ENCODE data around the gene MRPS27. TPM values are rescaled to one million over a fixed set of nuclear protein-coding genes. Genes with fewer than 3 reads are reported as not detected.

The MRPS27 gene
- total and polyA plus RNA-seq, 2 of the 13 experiments (the other 11 are each of a cell fraction or from before 2014, with no cell fraction given), result 71.8 to 115 TPM

DNA sequence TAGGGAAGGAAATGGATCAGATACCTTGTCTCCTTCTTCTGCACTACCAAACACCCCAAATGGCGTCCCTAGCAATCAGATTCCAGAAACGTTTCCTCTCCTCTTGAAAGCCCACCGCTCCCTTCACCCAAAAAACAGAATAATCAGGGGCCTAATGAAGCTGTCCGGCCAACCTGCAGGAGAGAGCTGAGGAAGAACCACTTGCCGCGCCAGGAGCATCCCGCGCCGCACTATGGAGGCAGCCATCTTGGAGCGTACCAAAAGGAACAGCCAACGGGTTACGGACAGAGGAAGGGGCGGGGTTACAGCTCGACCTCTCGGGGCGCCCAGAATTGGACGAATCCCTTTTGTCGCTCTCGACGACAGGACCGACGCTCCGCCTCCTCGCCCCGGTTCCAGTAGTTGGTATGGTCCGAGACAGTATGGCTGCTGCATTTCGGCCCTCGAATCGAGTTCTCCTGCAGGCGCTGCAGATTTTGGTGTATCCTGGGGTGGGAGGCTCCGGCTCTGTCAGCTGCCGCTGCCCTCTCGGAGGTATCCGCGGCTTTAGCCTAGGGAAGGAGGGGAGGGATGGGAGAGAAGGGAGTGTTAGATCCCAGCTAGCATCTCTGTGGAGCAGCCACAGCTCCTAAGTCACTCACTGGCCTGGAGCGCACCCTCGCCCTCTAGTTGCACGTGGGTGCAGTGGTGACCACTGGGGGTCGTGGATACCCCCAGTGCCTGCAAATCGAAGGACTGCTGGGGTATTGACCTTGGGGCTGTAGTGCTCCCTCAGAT, at the start of gene MRPS27, which contains the start of gene PTCD2 (continued):
- TF ChIP-seq, protein P1, sequence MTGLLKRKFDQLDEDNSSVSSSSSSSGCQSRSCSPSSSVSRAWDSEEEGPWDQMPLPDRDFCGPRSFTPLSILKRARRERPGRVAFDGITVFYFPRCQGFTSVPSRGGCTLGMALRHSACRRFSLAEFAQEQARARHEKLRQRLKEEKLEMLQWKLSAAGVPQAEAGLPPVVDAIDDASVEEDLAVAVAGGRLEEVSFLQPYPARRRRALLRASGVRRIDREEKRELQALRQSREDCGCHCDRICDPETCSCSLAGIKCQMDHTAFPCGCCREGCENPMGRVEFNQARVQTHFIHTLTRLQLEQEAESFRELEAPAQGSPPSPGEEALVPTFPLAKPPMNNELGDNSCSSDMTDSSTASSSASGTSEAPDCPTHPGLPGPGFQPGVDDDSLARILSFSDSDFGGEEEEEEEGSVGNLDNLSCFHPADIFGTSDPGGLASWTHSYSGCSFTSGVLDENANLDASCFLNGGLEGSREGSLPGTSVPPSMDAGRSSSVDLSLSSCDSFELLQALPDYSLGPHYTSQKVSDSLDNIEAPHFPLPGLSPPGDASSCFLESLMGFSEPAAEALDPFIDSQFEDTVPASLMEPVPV (CRISPR knock-in tag; IDR thresholded peaks at IDR 0.05), result peak; percentile 28; the same call in 1 of the 2 replicates
- TF ChIP-seq MIER3 (CRISPR knock-in tag; IDR thresholded peaks at IDR 0.05; ENCODE audit: borderline replicate concordance) (no peak), ZNF562 (CRISPR knock-in tag; IDR thresholded peaks at IDR 0.05; ENCODE audit: borderline replicate concordance) (no peak), ZNF749 (CRISPR knock-in tag; IDR thresholded peaks at IDR 0.05; ENCODE audit: borderline replicate concordance) (no peak), PHF20 (CRISPR knock-in tag; IDR thresholded peaks at IDR 0.05) (peak; percentile 82), MZF1 (CRISPR knock-in tag; IDR thresholded peaks at IDR 0.05; ENCODE audit: borderline replicate concordance) (no peak), TEAD3 (CRISPR knock-in tag; optimal IDR thresholded peaks at IDR 0.05; ENCODE audit: borderline replicate concordance) (no peak), RAD51 (IDR thresholded peaks at IDR 0.05; ENCODE audit: borderline replicate concordance) (no peak), SMC3 (IDR thresholded peaks at IDR 0.05; ENCODE audit: low read length) (no peak), ZNF484 (CRISPR knock-in tag; IDR thresholded peaks at IDR 0.05; ENCODE audit: borderline replicate concordance, low read depth) (no peak), ZNF768 (CRISPR knock-in tag; IDR thresholded peaks at IDR 0.05) (no peak), NCOR1 (IDR thresholded peaks at IDR 0.05; ENCODE audit: borderline replicate concordance, low read length) (no peak), ZNF430 (CRISPR knock-in tag; IDR thresholded peaks at IDR 0.05) (peak; percentile 72), NR2F2 (IDR thresholded peaks at IDR 0.05; ENCODE audit: borderline replicate concordance, low read depth) (no peak), NR3C1 (CRISPR knock-in tag; IDR thresholded peaks at IDR 0.05) (no peak)
- TF ChIP-seq, protein P2, sequence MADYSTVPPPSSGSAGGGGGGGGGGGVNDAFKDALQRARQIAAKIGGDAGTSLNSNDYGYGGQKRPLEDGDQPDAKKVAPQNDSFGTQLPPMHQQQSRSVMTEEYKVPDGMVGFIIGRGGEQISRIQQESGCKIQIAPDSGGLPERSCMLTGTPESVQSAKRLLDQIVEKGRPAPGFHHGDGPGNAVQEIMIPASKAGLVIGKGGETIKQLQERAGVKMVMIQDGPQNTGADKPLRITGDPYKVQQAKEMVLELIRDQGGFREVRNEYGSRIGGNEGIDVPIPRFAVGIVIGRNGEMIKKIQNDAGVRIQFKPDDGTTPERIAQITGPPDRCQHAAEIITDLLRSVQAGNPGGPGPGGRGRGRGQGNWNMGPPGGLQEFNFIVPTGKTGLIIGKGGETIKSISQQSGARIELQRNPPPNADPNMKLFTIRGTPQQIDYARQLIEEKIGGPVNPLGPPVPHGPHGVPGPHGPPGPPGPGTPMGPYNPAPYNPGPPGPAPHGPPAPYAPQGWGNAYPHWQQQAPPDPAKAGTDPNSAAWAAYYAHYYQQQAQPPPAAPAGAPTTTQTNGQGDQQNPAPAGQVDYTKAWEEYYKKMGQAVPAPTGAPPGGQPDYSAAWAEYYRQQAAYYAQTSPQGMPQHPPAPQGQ (CRISPR knock-in tag; IDR thresholded peaks at IDR 0.05; ENCODE audit: borderline replicate concordance), result no peak
- TF ChIP-seq, protein P3, sequence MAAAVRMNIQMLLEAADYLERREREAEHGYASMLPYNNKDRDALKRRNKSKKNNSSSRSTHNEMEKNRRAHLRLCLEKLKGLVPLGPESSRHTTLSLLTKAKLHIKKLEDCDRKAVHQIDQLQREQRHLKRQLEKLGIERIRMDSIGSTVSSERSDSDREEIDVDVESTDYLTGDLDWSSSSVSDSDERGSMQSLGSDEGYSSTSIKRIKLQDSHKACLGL (CRISPR knock-in tag; IDR thresholded peaks at IDR 0.05), result peak; percentile 64; the same call in 1 of the 2 replicates
- TF ChIP-seq, protein P4, sequence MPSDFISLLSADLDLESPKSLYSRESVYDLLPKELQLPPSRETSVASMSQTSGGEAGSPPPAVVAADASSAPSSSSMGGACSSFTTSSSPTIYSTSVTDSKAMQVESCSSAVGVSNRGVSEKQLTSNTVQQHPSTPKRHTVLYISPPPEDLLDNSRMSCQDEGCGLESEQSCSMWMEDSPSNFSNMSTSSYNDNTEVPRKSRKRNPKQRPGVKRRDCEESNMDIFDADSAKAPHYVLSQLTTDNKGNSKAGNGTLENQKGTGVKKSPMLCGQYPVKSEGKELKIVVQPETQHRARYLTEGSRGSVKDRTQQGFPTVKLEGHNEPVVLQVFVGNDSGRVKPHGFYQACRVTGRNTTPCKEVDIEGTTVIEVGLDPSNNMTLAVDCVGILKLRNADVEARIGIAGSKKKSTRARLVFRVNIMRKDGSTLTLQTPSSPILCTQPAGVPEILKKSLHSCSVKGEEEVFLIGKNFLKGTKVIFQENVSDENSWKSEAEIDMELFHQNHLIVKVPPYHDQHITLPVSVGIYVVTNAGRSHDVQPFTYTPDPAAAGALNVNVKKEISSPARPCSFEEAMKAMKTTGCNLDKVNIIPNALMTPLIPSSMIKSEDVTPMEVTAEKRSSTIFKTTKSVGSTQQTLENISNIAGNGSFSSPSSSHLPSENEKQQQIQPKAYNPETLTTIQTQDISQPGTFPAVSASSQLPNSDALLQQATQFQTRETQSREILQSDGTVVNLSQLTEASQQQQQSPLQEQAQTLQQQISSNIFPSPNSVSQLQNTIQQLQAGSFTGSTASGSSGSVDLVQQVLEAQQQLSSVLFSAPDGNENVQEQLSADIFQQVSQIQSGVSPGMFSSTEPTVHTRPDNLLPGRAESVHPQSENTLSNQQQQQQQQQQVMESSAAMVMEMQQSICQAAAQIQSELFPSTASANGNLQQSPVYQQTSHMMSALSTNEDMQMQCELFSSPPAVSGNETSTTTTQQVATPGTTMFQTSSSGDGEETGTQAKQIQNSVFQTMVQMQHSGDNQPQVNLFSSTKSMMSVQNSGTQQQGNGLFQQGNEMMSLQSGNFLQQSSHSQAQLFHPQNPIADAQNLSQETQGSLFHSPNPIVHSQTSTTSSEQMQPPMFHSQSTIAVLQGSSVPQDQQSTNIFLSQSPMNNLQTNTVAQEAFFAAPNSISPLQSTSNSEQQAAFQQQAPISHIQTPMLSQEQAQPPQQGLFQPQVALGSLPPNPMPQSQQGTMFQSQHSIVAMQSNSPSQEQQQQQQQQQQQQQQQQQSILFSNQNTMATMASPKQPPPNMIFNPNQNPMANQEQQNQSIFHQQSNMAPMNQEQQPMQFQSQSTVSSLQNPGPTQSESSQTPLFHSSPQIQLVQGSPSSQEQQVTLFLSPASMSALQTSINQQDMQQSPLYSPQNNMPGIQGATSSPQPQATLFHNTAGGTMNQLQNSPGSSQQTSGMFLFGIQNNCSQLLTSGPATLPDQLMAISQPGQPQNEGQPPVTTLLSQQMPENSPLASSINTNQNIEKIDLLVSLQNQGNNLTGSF (CRISPR knock-in tag; IDR thresholded peaks at IDR 0.05), result peak; percentile 51; the same call in 1 of the 2 replicates
- TF ChIP-seq, protein P5, sequence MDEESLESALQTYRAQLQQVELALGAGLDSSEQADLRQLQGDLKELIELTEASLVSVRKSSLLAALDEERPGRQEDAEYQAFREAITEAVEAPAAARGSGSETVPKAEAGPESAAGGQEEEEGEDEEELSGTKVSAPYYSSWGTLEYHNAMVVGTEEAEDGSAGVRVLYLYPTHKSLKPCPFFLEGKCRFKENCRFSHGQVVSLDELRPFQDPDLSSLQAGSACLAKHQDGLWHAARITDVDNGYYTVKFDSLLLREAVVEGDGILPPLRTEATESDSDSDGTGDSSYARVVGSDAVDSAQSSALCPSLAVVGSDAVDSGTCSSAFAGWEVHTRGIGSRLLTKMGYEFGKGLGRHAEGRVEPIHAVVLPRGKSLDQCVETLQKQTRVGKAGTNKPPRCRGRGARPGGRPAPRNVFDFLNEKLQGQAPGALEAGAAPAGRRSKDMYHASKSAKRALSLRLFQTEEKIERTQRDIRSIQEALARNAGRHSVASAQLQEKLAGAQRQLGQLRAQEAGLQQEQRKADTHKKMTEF (CRISPR knock-in tag; IDR thresholded peaks at IDR 0.05), result peak; percentile 73

All from HepG2 (cell line).